Skin epidermis (tissue), 12 donors: ENCODE data around the gene PMPCA.

Experiments
- H3K27ac ChIP-seq, 21 experiments: fragments of 200-600 bp; sonication (generic) in 11 of 21; one replicate each; pipeline ENCODE4 v1.5.0; 2020; ENCODE audit warnings: mild to moderate bottlenecking in 3 of 21, inconsistent platforms in 2 of 21, moderate library complexity in 2 of 21
- H3K4me3 ChIP-seq, 7 experiments: fragments of 200-600 bp; sonication (generic) in 2 of 7; one replicate each; pipeline ENCODE4 v1.5.0; 2020; ENCODE audit warnings: inconsistent platforms in 2 of 7, mild to moderate bottlenecking in 2 of 7, moderate library complexity in 1 of 7

Gene PMPCA

DNA sequence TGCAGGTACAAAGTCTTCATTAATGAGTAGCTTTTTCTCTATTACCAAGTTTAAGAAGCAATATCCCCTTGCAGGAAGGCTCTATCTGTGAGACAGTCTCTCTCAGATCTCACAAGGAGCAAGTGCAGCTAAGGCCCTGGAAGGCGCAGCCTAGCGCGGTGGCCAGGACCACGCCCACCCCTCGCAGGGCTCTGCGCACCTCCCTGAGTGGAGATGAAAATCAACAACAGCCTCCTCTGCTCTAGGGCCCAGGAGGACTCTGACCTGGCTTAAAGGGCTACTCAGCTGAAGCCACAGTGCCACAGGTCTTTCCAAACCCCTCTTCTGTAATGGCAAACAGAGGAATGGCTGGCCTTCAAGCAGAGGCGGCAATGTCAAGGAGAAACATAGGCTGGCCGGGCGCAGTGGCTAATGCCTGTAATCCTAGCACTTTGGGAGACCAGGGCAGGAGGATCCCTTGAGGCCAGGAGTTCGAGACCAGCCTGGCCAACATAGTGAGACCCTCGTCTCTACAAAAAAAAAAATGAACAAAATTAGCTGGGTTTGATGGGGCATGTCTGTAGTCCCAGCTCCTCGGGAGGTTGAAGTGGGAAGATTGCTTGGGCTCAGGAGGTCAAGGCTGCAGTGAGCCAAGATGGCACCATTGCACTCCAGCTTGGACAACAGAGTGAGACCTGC, 60.5 kb downstream of the PMPCA start:
- Histone ChIP-seq H3K4me3 (no peak overlapping the region), H3K27ac (no peak overlapping the region)

DNA sequence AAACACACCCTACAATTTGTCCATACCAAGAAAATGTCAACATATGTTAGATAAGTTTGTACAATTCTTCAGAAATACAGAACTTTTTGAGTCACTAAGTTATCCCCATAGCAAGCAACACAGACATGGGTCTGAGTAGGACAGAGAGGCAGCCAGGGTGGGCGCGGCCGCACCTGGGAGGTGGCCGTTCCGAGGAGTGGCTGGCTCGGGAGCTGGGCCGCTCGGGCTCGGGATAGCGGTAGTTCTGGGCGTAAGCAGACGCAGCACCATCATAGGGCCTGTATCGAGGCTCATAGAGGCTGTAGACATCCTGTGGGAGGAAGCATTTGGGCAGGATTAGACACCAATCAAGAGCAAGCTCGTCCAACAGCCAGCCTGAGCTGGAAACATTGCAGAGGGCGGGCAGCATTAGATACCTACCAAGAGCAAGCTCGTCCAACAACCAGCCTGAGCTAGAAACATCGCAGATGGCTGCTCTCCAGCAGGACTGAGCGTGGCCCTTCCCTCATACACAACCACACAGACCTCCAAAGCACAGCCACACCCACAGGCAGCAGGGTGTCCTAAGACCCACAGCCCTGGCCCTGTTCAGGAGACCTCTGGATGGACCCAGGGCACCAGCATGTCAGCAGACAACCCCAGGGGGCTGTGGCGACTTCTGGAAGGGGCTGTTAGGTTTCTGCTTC, 61.5 kb downstream of the PMPCA start:
- no peak overlapping the region for H3K27ac ChIP-seq
- H3K4me3 ChIP-seq, result no peak overlapping the region

DNA sequence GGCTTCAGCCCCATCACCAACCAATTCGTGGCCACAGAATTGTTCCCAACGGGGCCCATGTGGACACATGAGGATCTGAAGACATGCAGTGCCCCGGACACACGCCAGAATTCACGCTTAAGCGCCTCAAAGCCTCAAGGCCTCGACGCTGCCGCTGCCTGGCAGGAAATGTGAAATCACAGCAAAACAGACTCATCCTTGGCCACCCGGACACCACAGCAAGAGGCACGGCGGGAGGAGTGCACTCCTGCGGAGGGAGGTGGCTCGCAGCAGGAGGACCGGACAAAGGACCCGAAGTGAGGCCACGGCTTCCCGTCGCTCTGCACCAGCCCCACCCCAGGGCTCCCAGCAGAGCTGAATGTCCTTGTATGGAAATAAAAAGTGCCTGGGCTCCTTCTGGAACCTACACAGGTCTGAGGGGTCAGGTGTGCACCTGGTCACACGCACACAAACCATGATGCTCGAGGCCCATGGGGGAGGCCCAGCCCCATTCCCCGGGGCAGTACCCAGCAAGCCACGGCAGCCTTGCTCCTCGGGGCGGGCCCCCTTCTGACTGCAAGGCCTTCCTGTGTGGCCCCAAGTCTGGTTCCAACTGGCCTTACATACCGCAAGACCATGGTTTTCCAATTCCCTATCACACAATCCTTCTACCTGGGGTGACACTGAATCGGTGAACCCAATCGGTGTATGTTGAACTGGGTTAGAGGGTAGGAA, 62.3 kb downstream of the PMPCA start:
- H3K27ac ChIP-seq, result no peak overlapping the region
- no peak overlapping the region for H3K4me3 ChIP-seq

DNA sequence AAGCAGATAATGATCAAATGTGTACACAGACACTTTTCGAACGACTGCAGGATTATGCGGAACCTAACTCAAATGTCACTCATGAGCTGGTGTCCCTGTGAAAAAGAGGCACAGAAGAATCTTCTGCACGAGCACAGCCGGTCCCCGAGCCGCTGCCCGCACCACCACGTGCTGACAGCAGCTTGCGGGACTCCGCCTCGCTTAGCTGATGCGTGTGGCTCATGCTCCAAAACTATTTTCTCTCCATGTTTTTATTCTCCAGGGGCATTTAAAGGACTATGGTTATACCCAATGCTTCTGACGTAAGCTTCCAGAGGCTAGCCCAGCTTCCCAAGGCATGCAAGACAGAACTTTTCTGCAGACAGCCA, 62.9 kb downstream of the PMPCA start:
- H3K4me3 ChIP-seq, result no peak overlapping the region

More for the DNA sequence above, 62.9 kb downstream of the PMPCA start:
- no peak overlapping the region for H3K27ac ChIP-seq
